ENCODE measurements around the gene MARCHF6.
A peak's percentile ranks its signal among the peaks of the same experiment; 100 is the strongest.

Gene MARCHF6

GRCh38 chr5:10353241-10354047, at the start of gene MARCHF6:
MARCHF6 (plus strand) TSS chr5:10353695; CDS start chr5:10353899, 204 bp downstream.
- DNase-seq (ENCODE audit: low spot score): peak; percentile 95
- no peak for TF ChIP-seq CTCF (IDR thresholded peaks at IDR 0.05; ENCODE audit: extremely low read depth, missing control alignments)

- DNase-seq (ENCODE audit: low spot score): no peak
- TF ChIP-seq CTCF (IDR thresholded peaks at IDR 0.05; ENCODE audit: extremely low read depth, missing control alignments): no peak
Observed at GRCh38 chr5:10303699-10304170, 49.8 kb upstream of the MARCHF6 start.

DNA sequence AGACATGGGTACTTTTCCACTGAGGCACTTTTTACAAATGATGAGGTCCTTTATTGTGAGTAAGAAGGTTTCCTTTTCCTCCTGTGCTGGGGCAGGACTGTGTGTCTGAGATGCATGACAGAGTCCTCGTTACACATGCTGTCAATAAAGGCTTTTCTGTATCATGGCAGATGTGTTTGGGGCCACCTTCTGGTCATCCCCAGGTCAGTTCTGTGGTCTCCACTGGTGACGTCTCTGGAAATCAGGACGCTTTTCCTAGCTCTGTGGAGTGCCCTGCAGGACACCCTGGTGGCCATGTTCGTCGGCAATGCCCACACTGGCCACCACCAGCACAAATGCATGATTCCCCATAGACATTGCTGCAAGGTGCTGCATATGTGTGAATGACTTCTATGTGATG, 48.6 kb upstream of the MARCHF6 start:
- DNase-seq (ENCODE audit: low spot score): no peak

DNA sequence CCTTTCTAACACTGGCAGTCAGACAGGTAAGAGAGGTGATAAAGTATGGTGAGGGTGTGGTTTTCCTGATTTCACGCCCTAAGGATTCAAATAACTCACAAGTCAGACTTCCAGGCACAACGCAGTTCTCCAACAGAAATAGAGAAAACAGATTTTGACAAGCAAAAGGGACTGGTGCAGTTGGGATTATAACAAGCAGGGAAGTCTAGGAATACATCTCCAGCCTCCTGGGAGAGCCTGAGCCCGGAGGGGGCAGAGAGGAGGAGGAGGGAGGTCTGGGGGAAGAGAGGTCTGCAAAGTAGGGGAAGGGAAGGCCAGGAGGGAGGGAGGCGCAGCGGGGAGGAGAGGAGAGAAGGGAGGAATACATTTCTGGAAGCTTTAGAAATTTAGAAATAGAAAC, 47.4 kb upstream of the MARCHF6 start:
- no peak for DNase-seq (ENCODE audit: low spot score)
- no peak for TF ChIP-seq CTCF (IDR thresholded peaks at IDR 0.05; ENCODE audit: extremely low read depth, missing control alignments)

More for the DNA sequence above, 48.6 kb upstream of the MARCHF6 start:
- no peak for TF ChIP-seq CTCF (IDR thresholded peaks at IDR 0.05; ENCODE audit: extremely low read depth, missing control alignments)

GRCh38 chr5:10306806-10307205, 46.7 kb upstream of the MARCHF6 start:
- DNase-seq (ENCODE audit: low spot score): no peak
- no peak for TF ChIP-seq CTCF (IDR thresholded peaks at IDR 0.05; ENCODE audit: extremely low read depth, missing control alignments)

GRCh38 chr5:10307206-10308148, 46.0 kb upstream of the MARCHF6 start, which contains the start of gene CMBL:
CMBL (minus strand) TSS chr5:10307902; CDS start chr5:10290762, 17,140 bp downstream.
- DNase-seq (ENCODE audit: low spot score): peak; percentile 67

More at GRCh38 chr5:10307206-10308148, 46.0 kb upstream of the MARCHF6 start, which contains the start of gene CMBL:
- TF ChIP-seq CTCF (IDR thresholded peaks at IDR 0.05; ENCODE audit: extremely low read depth, missing control alignments): no peak

Data from GM20000 (cell line).